Motor neuron (in vitro differentiated cells): ENCODE results near the gene BAHD1. TPM values are rescaled to one million over a fixed set of nuclear protein-coding genes. Genes with fewer than 3 reads are reported as not detected.

Experiments used
- ATAC-seq, 8 experiments: fragments of 200-7000 bp; cut with Tn5 transposase; replicated peaks in 6 of 8; 2 replicates each; pipeline ENCODE4 v1.8.0; 2021; ENCODE audit warnings: mild to moderate bottlenecking in 8 of 8, moderate library complexity in 8 of 8
- H3K27ac ChIP-seq, 2 donors: fragments of 250-450 bp; sonication (Bioruptor Pico); 2 replicates each; pipeline ENCODE4 v1.9.0; 2021; ENCODE audit warnings: antibody characterized with exemption in 2 of 2, mild to moderate bottlenecking in 2 of 2, moderate library complexity in 1 of 2
- H3K4me1 ChIP-seq, 2 donors: fragments of 250-450 bp; sonication (Bioruptor Pico); replicated peaks in 1 of 2; 2 replicates each; pipeline ENCODE4 v1.6.1; 2021; ENCODE audit warnings: antibody characterized with exemption in 2 of 2, mild to moderate bottlenecking in 2 of 2, moderate library complexity in 1 of 2
- H3K4me3 ChIP-seq, 5 donors: fragments of 250-450 bp; sonication (Bioruptor Pico); 2 replicates each; pipeline ENCODE4 v1.9.0; 2021; ENCODE audit warnings: antibody characterized with exemption in 5 of 5, mild to moderate bottlenecking in 5 of 5, moderate library complexity in 4 of 5
- WGBS, 10 experiments: fragments of 450-650 bp; shearing (Covaris generic); methylation state at CpG; one replicate each; pipeline ENCODE4 v1.0.0; 2022; 5-methylcytosine and 5-hydroxymethylcytosine counted together
- in situ Hi-C, 9 experiments: fragments of 400-800 bp; cut with MboI; loops; one replicate each; pipeline ENCODE4 v1.15.0; 2021; ENCODE audit warnings: low sequenced_read_pairs in 9 of 9, low pct_unique_long_range_greater_than_20kb in 2 of 9; ENCODE audit not compliant: unreplicated experiment in 9 of 9
- total RNA-seq, 8 experiments: library from RNA; unstranded; fragments of 300-600 nt; gene quantifications; 2 replicates each; pipeline versions ENCODE4 v1.2.3 to v1.2.4, GENCODE V29; 2022

Gene BAHD1
- total RNA-seq, 8 experiments from 2014 or later, result 10.4 to 24.9 (median 20.2) TPM

- ATAC-seq, result no peak
- in situ Hi-C loops, result no loop called here
- 69 to 100% (median 84%) methylated on average over 1 to 12 of the region's 35 CpGs; no CpG with 5 or more reads in 4 of the 10 experiments for WGBS, 10 experiments
- Histone ChIP-seq H3K4me3 (no peak overlapping the region), H3K4me1 (no peaks in the 10 kb centered on the region), H3K27ac (no peak overlapping the region)
Measured at GRCh38 chr15:40487816-40488682, 47.3 kb downstream of the BAHD1 start.

- H3K4me3 ChIP-seq, result no peak overlapping the region
- ATAC-seq, result no peak
- WGBS, 10 experiments, result 88 to 100% (median 96%) methylated on average over 3 to 15 of the region's 47 CpGs; no CpG with 5 or more reads in 5 of the 10 experiments
- in situ Hi-C loops, result no loop called here
- H3K4me1 ChIP-seq, result peaks cover 6 to 7% of the 10 kb centered on the region in 2 donors
- no peak overlapping the region for H3K27ac ChIP-seq
Measured at GRCh38 chr15:40489274-40490175, 48.8 kb downstream of the BAHD1 start.

- no peak overlapping the region for H3K27ac ChIP-seq
- WGBS, 10 experiments, result 43 to 100% (median 82%) methylated on average over 2 to 8 of the region's 8 CpGs; no CpG with 5 or more reads in 2 of the 10 experiments
- in situ Hi-C loops, result no loop called here
- peaks cover 6 to 10% of the 10 kb centered on the region in 2 donors for H3K4me1 ChIP-seq
- no peak overlapping the region for H3K4me3 ChIP-seq
- peak in 1 of 8 experiments; percentile 39 for ATAC-seq
Measured at GRCh38 chr15:40493089-40493840, 52.5 kb downstream of the BAHD1 start.

- ATAC-seq, result no peak
- WGBS, 10 experiments, result 33 to 100% (median 100%) methylated on average over 1 to 2 of the region's 2 CpGs; no CpG with 5 or more reads in 4 of the 10 experiments
- no peak overlapping the region for H3K27ac ChIP-seq
- peaks cover 6 to 26% of the 10 kb centered on the region in 2 donors for H3K4me1 ChIP-seq
- H3K4me3 ChIP-seq, result no peak overlapping the region
- in situ Hi-C loops, result no loop called here
Measured at GRCh38 chr15:40495516-40495915, 54.8 kb downstream of the BAHD1 start.

- WGBS, 10 experiments, result 0 to 92% (median 60%) methylated on average over 1 to 5 of the region's 5 CpGs; no CpG with 5 or more reads in 1 of the 10 experiments
- in situ Hi-C loops, result no loop called here
- no peak overlapping the region for H3K27ac ChIP-seq
- peak in 3 of 8 experiments; percentile 16 to 65 (median 40) for ATAC-seq
- no peak overlapping the region for H3K4me3 ChIP-seq
- peaks cover 6 to 33% of the 10 kb centered on the region in 2 donors for H3K4me1 ChIP-seq
Measured at GRCh38 chr15:40498418-40498817, 57.7 kb downstream of the BAHD1 start.

- peak in 1 of 8 experiments; percentile 2 for ATAC-seq
- in situ Hi-C loops, result no loop called here
Measured at GRCh38 chr15:40498891-40499290, 58.1 kb downstream of the BAHD1 start.

GRCh38 chr15:40499931-40500330 lies 59.2 kb downstream of the BAHD1 start:
- no peak for ATAC-seq
- 63 to 100% (median 100%) methylated on average over 1 to 2 of the region's 4 CpGs; no CpG with 5 or more reads in 3 of the 10 experiments for WGBS, 10 experiments
- H3K4me1 ChIP-seq, result peaks cover 0 to 23% of the 10 kb centered on the region in 2 donors
- no peak overlapping the region for H3K4me3 ChIP-seq
- H3K27ac ChIP-seq, result no peak overlapping the region
- in situ Hi-C loops, result no loop called here

More at GRCh38 chr15:40498891-40499290, 58.1 kb downstream of the BAHD1 start:
- Histone ChIP-seq H3K27ac (no peak overlapping the region), H3K4me1 (peaks cover 5 to 33% of the 10 kb centered on the region in 2 donors), H3K4me3 (no peak overlapping the region)
- 40 to 100% (median 71%) methylated on average over 1 to 4 of the region's 4 CpGs; no CpG with 5 or more reads in 3 of the 10 experiments for WGBS, 10 experiments

GRCh38 chr15:40500568-40501330 lies 60.0 kb downstream of the BAHD1 start:
- H3K4me3 ChIP-seq, result peak overlapping the region in 1 of 5 donors; percentile 1
- peak in 7 of 8 experiments; percentile 34 to 92 (median 74) for ATAC-seq
- H3K4me1 ChIP-seq, result peaks cover 0 to 23% of the 10 kb centered on the region in 2 donors
- peak overlapping the region in 1 of 2 donors; percentile 43 for H3K27ac ChIP-seq
- in situ Hi-C loops, result no loop called here
- 36 to 100% (median 63%) methylated on average over 1 to 4 of the region's 4 CpGs for WGBS, 10 experiments

GRCh38 chr15:40501487-40501886 lies 60.7 kb downstream of the BAHD1 start:
- H3K27ac ChIP-seq, result no peak overlapping the region
- H3K4me3 ChIP-seq, result peak overlapping the region in 1 of 5 donors; percentile 1
- peak in 5 of 8 experiments; percentile 57 to 85 (median 65) for ATAC-seq
- 0 to 100% (median 44%) methylated on average over 1 to 6 of the region's 6 CpGs for WGBS, 10 experiments
- peaks cover 3 to 24% of the 10 kb centered on the region in 2 donors for H3K4me1 ChIP-seq
- in situ Hi-C loops, result no loop called here

- Histone ChIP-seq H3K4me1 (peaks cover 7 to 19% of the 10 kb centered on the region in 2 donors), H3K4me3 (no peak overlapping the region), H3K27ac (no peak overlapping the region)
- 0 to 35% (median 4%) methylated on average over 1 to 10 of the region's 30 CpGs; no CpG with 5 or more reads in 1 of the 10 experiments for WGBS, 10 experiments
- peak; percentile 71 to 97 (median 94) for ATAC-seq
- in situ Hi-C loops, result no loop called here
Measured at GRCh38 chr15:40506964-40507571, 66.3 kb downstream of the BAHD1 start.

- no peak for ATAC-seq
- Histone ChIP-seq H3K4me1 (peaks cover 7 to 19% of the 10 kb centered on the region in 2 donors), H3K27ac (no peak overlapping the region), H3K4me3 (no peak overlapping the region)
- in situ Hi-C loops, result no loop called here
- 73 to 100% (median 100%) methylated on average over 1 of the region's 1 CpG; no CpG with 5 or more reads in 2 of the 10 experiments for WGBS, 10 experiments
Measured at GRCh38 chr15:40508216-40508615, 67.5 kb downstream of the BAHD1 start.
